Cardiac fibroblast (primary cell): Measurements from ENCODE around the gene RASA2.

Experiments used
- DNase-seq, 2 donors: peaks; one replicate each; pipeline versions ENCODE4 v3.0.0 to v3.0.0-alpha.2; 2010; ENCODE audit warnings: low read depth in 2 of 2
- H3K4me3 ChIP-seq, 2 donors: replicated peaks in 1 of 2; 1 replicate in 1 of 2; 2 replicates in 1 of 2; pipeline ENCODE4 v1.5.1; 2011; ENCODE audit warnings: low read depth in 2 of 2, low read length in 2 of 2, mild to moderate bottlenecking in 2 of 2, moderate library complexity in 1 of 2
- TF ChIP-seq, protein P1 (sequence below): IDR thresholded peaks from one replicate; pipeline ENCODE4 v1.5.1; 2011; ENCODE audit warnings: low read depth, mild to moderate bottlenecking, low read length, inconsistent platforms

RASA2 gene

DNA sequence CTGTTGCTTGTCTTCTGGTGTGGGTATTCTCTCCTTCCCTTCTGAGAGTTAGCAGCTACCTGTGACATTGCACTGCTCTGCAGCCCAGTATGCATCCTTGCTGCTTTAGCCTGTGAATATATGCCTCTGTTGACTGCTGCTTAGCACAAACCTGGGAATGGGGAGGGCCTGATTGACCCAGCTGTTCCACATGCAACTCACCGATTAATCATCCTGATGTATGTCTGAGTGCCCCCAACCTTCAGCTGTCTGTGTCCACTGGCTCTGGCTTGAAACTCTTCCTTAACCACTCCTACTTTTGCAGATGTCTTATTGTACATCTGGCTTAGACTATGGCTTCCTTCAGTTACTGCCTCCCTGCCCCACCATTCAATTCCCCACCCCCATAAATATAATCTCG is 119.1 kb downstream of the RASA2 start:
- peak in 1 of 2 donors; percentile 39 for DNase-seq
- H3K4me3 ChIP-seq = no peak overlapping the region
- TF ChIP-seq, protein P1, sequence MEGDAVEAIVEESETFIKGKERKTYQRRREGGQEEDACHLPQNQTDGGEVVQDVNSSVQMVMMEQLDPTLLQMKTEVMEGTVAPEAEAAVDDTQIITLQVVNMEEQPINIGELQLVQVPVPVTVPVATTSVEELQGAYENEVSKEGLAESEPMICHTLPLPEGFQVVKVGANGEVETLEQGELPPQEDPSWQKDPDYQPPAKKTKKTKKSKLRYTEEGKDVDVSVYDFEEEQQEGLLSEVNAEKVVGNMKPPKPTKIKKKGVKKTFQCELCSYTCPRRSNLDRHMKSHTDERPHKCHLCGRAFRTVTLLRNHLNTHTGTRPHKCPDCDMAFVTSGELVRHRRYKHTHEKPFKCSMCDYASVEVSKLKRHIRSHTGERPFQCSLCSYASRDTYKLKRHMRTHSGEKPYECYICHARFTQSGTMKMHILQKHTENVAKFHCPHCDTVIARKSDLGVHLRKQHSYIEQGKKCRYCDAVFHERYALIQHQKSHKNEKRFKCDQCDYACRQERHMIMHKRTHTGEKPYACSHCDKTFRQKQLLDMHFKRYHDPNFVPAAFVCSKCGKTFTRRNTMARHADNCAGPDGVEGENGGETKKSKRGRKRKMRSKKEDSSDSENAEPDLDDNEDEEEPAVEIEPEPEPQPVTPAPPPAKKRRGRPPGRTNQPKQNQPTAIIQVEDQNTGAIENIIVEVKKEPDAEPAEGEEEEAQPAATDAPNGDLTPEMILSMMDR = no peak

- TF ChIP-seq, protein P1 = no peak
- DNase-seq = peak in 1 of 2 donors; percentile 53
- H3K4me3 ChIP-seq = no peak overlapping the region
These were observed 121.6 kb downstream of the RASA2 start for GRCh38 chr3:141608438-141608837.

GRCh38 chr3:141610939-141611338 is 124.1 kb downstream of the RASA2 start:
- TF ChIP-seq, protein P1 = no peak
- no peak for DNase-seq
- no peak overlapping the region for H3K4me3 ChIP-seq

GRCh38 chr3:141618103-141618910 is 131.5 kb downstream of the RASA2 start:
- no peak overlapping the region for H3K4me3 ChIP-seq
- DNase-seq = no peak
- TF ChIP-seq, protein P1 = no peak

DNA sequence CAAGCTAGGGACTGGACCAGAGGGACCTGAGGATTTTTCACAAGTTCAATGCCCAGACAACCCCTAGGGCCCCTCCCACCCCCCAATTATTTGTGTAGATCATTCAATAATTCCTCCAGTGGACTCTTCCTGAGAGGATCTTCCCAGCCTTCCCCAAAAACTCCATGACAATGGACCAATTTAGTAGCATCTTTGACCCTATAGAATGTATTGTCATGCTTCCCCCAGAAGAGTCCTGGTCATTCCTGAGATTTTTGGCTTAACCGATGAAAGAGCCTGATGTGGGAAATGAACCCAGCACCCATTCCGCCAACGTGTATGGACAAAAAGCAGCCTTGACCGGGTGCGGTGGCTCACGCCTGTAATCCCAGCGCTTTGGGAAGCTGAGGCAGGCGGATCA is 132.1 kb downstream of the RASA2 start:
- H3K4me3 ChIP-seq = no peak overlapping the region
- DNase-seq = no peak
- TF ChIP-seq, protein P1 = no peak

DNA sequence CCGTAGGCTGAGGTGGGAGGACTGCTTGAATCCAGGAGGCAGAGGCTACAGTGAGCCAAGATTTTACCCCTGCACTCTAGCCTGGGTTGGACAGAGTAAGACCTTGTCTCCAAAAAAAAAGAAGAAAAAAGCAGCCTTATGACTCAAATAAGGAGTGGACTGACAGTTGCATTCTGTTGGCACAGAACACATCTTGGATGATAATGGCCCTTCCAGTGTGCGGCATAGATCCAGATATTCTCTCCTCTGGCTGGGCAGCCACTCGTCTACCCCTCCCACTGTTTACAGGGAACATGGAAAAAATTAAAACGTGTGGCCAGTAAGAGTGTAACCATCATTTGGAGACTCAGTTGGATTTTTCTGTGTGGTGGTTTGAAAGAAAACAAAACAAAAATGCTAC is 132.6 kb downstream of the RASA2 start:
- no peak overlapping the region for H3K4me3 ChIP-seq
- peak in 1 of 2 donors; percentile 66 for DNase-seq
- TF ChIP-seq, protein P1 = no peak

- no peak for DNase-seq
- TF ChIP-seq, protein P1 = no peak
- no peak overlapping the region for H3K4me3 ChIP-seq
These were observed 136.9 kb downstream of the RASA2 start for GRCh38 chr3:141623691-141624090.
